ENCODE results near the gene LAMB2.

- TF ChIP-seq CTCF (conservative IDR thresholded peaks at IDR 0.05; ENCODE audit: low read length) (no peak), EZH2phosphoT487 (IDR thresholded peaks at IDR 0.05; ENCODE audit: borderline replicate concordance) (no peak)
These were observed 1.8 kb downstream of the LAMB2 start for GRCh38 chr3:49131040-49131439.
